Stimulated activated naive CD8-positive, alpha-beta T cell treated with anti-CD3 and anti-CD28 coated beads, Interleukin-15, amount 100 ng/mL, for 72 hours (primary cell): Measurements from ENCODE around the gene ACVR1.

ENCODE experiments used
- ATAC-seq: fragments of 150-1000 bp; cut with Tn5 transposase; 2 replicates; pipeline ENCODE4 v1.10.0; 2021; ENCODE audit warnings: mild to moderate bottlenecking, moderate library complexity
- DNase-seq, 2 donors: peaks; one replicate each; pipeline ENCODE4 v3.0.0; 2021 to 2022
- H3K27ac Mint-ChIP-seq, 2 donors: one replicate each; pipeline ENCODE4 v1.8.0; 2022; ENCODE audit warnings: mild to moderate bottlenecking in 2 of 2, mixed read lengths in 2 of 2, moderate library complexity in 2 of 2
- H3K27me3 Mint-ChIP-seq: one replicate; pipeline ENCODE4 v1.8.0; 2022; ENCODE audit warnings: mixed read lengths
- H3K4me1 Mint-ChIP-seq: one replicate; pipeline ENCODE4 v1.8.0; 2022; ENCODE audit warnings: mild to moderate bottlenecking, mixed read lengths
- H3K4me3 Mint-ChIP-seq, 2 donors: one replicate each; pipeline ENCODE4 v1.8.0; 2022; ENCODE audit warnings: mild to moderate bottlenecking in 2 of 2, mixed read lengths in 2 of 2, moderate library complexity in 1 of 2
- H3K9me3 Mint-ChIP-seq, 2 donors: one replicate each; pipeline ENCODE4 v1.8.0; 2022; ENCODE audit warnings: mixed read lengths in 2 of 2

The ACVR1 gene

GRCh38 chr2:157845081-157845480 is 31.0 kb downstream of the ACVR1 start:
- Mint-ChIP-seq H3K27me3 (no peaks in the 10 kb centered on the region), H3K9me3 (peaks cover 4 to 7% of the 10 kb centered on the region in 2 donors), H3K4me3 (no peak overlapping the region), H3K4me1 (peaks cover 9% of the 10 kb centered on the region), H3K27ac (no peak overlapping the region)
- DNase-seq = no peak
- ATAC-seq = no peak

GRCh38 chr2:157843935-157844334 is 32.2 kb downstream of the ACVR1 start:
- no peak overlapping the region for H3K4me3 Mint-ChIP-seq
- peaks cover 4 to 7% of the 10 kb centered on the region in 2 donors for H3K9me3 Mint-ChIP-seq
- ATAC-seq (no peak), DNase-seq (no peak)
- no peak overlapping the region for H3K27ac Mint-ChIP-seq
- peaks cover 21% of the 10 kb centered on the region for H3K4me1 Mint-ChIP-seq
- no peaks in the 10 kb centered on the region for H3K27me3 Mint-ChIP-seq

GRCh38 chr2:157843081-157843480 is 33.0 kb downstream of the ACVR1 start:
- peaks cover 4 to 7% of the 10 kb centered on the region in 2 donors for H3K9me3 Mint-ChIP-seq
- H3K27me3 Mint-ChIP-seq = no peaks in the 10 kb centered on the region
- no peak overlapping the region for H3K4me3 Mint-ChIP-seq
- H3K27ac Mint-ChIP-seq = no peak overlapping the region
- no peak for ATAC-seq
- peaks cover 29% of the 10 kb centered on the region for H3K4me1 Mint-ChIP-seq
- no peak for DNase-seq

- ATAC-seq = no peak
- Mint-ChIP-seq H3K4me3 (no peak overlapping the region), H3K4me1 (peaks cover 37% of the 10 kb centered on the region), H3K27ac (no peak overlapping the region), H3K9me3 (peaks cover under 1 to 4% of the 10 kb centered on the region in 2 donors), H3K27me3 (no peaks in the 10 kb centered on the region)
- DNase-seq = no peak
Observed at GRCh38 chr2:157842106-157842879, 33.8 kb downstream of the ACVR1 start.

- Mint-ChIP-seq H3K4me1 (peaks cover 45% of the 10 kb centered on the region), H3K4me3 (no peak overlapping the region), H3K9me3 (peaks cover 0 to 4% of the 10 kb centered on the region in 2 donors), H3K27ac (peak overlapping the region in 1 of 2 donors; percentile 44), H3K27me3 (no peaks in the 10 kb centered on the region)
- ATAC-seq (no peak), DNase-seq (no peak)
Observed at GRCh38 chr2:157841485-157841884, 34.6 kb downstream of the ACVR1 start.

- Mint-ChIP-seq H3K27ac (peak overlapping the region in 1 of 2 donors; percentile 49), H3K27me3 (no peaks in the 10 kb centered on the region), H3K4me3 (no peak overlapping the region), H3K9me3 (peaks cover 0 to 4% of the 10 kb centered on the region in 2 donors), H3K4me1 (peaks cover 53% of the 10 kb centered on the region)
- ATAC-seq = no peak
- no peak for DNase-seq
Observed at GRCh38 chr2:157840568-157841156, 35.5 kb downstream of the ACVR1 start.

GRCh38 chr2:157839822-157840221 is 36.3 kb downstream of the ACVR1 start:
- no peak for DNase-seq
- peaks cover 47% of the 10 kb centered on the region for H3K4me1 Mint-ChIP-seq
- H3K4me3 Mint-ChIP-seq = no peak overlapping the region
- no peaks in the 10 kb centered on the region for H3K27me3 Mint-ChIP-seq
- no peak overlapping the region for H3K27ac Mint-ChIP-seq
- no peak for ATAC-seq
- H3K9me3 Mint-ChIP-seq = no peaks in the 10 kb centered on the region

- no peak overlapping the region for H3K27ac Mint-ChIP-seq
- ATAC-seq = peak; percentile 18
- peaks cover 45% of the 10 kb centered on the region for H3K4me1 Mint-ChIP-seq
- no peak for DNase-seq
- H3K4me3 Mint-ChIP-seq = no peak overlapping the region
- no peaks in the 10 kb centered on the region for H3K27me3 Mint-ChIP-seq
- H3K9me3 Mint-ChIP-seq = no peaks in the 10 kb centered on the region
Observed at GRCh38 chr2:157839162-157839801, 36.8 kb downstream of the ACVR1 start.

- peak in 1 of 2 donors; percentile 3 for DNase-seq
- Mint-ChIP-seq H3K9me3 (no peaks in the 10 kb centered on the region), H3K4me3 (peak overlapping the region in 1 of 2 donors; percentile 3), H3K27ac (peak overlapping the region; percentile 27 to 35), H3K27me3 (no peaks in the 10 kb centered on the region), H3K4me1 (peaks cover 45% of the 10 kb centered on the region)
- peak; percentile 84 for ATAC-seq
Observed at GRCh38 chr2:157838442-157839161, 37.5 kb downstream of the ACVR1 start.

GRCh38 chr2:157837851-157838441 is 38.2 kb downstream of the ACVR1 start:
- Mint-ChIP-seq H3K27ac (no peak overlapping the region), H3K4me1 (peaks cover 45% of the 10 kb centered on the region), H3K27me3 (no peaks in the 10 kb centered on the region), H3K4me3 (peak overlapping the region in 1 of 2 donors; percentile 29), H3K9me3 (no peaks in the 10 kb centered on the region)
- ATAC-seq (no peak), DNase-seq (no peak)

GRCh38 chr2:157836531-157836930 is 39.6 kb downstream of the ACVR1 start:
- H3K4me1 Mint-ChIP-seq = peaks cover 48% of the 10 kb centered on the region
- ATAC-seq (no peak), DNase-seq (no peak)
- no peaks in the 10 kb centered on the region for H3K9me3 Mint-ChIP-seq
- H3K27ac Mint-ChIP-seq = no peak overlapping the region
- H3K4me3 Mint-ChIP-seq = no peak overlapping the region
- H3K27me3 Mint-ChIP-seq = no peaks in the 10 kb centered on the region

GRCh38 chr2:157835425-157835824 is 40.7 kb downstream of the ACVR1 start:
- no peak overlapping the region for H3K4me3 Mint-ChIP-seq
- no peaks in the 10 kb centered on the region for H3K27me3 Mint-ChIP-seq
- no peaks in the 10 kb centered on the region for H3K9me3 Mint-ChIP-seq
- H3K4me1 Mint-ChIP-seq = peaks cover 57% of the 10 kb centered on the region
- ATAC-seq = no peak
- no peak for DNase-seq
- H3K27ac Mint-ChIP-seq = no peak overlapping the region

- no peak for DNase-seq
- Mint-ChIP-seq H3K9me3 (no peaks in the 10 kb centered on the region), H3K4me1 (peaks cover 57% of the 10 kb centered on the region), H3K27ac (peak overlapping the region in 1 of 2 donors; percentile 65), H3K4me3 (no peak overlapping the region), H3K27me3 (no peaks in the 10 kb centered on the region)
- ATAC-seq = no peak
Observed at GRCh38 chr2:157835006-157835405, 41.1 kb downstream of the ACVR1 start.

GRCh38 chr2:157833721-157834120 is 42.4 kb downstream of the ACVR1 start:
- peaks cover 0 to 7% of the 10 kb centered on the region in 2 donors for H3K9me3 Mint-ChIP-seq
- DNase-seq = no peak

More at GRCh38 chr2:157833721-157834120, 42.4 kb downstream of the ACVR1 start:
- Mint-ChIP-seq H3K4me1 (peaks cover 44% of the 10 kb centered on the region), H3K27ac (no peak overlapping the region), H3K27me3 (no peaks in the 10 kb centered on the region), H3K4me3 (no peak overlapping the region)
- no peak for ATAC-seq
